Left ventricle myocardium inferior (tissue), 1 donor: ENCODE results near the gene C16orf96. TPM values are rescaled to one million over a fixed set of nuclear protein-coding genes. Genes with fewer than 3 reads are reported as not detected.

ENCODE experiments used
- DNase-seq: peaks from one replicate; pipeline ENCODE4 v3.0.0-alpha.2; 2020
- H3K27ac ChIP-seq: fragments of 200-600 bp; replicated peaks from 2 replicates; pipeline ENCODE4 v1.8.0; 2021
- H3K27me3 ChIP-seq: fragments of 200-600 bp; 2 replicates; pipeline ENCODE4 v1.8.0; 2021; ENCODE audit warnings: low read depth
- H3K36me3 ChIP-seq: fragments of 200-600 bp; 2 replicates; pipeline ENCODE4 v1.8.0; 2021
- H3K4me1 ChIP-seq: fragments of 200-600 bp; 2 replicates; pipeline ENCODE4 v1.8.0; 2021
- H3K4me3 ChIP-seq: fragments of 200-600 bp; 2 replicates; pipeline ENCODE4 v1.8.0; 2021; ENCODE audit warnings: mild to moderate bottlenecking, moderate library complexity
- H3K9me3 ChIP-seq: fragments of 200-600 bp; replicated peaks from 2 replicates; pipeline ENCODE4 v1.8.0; 2021
- intact Hi-C: fragments of 100-400 bp; cut with micrococcal nuclease; formaldehyde crosslinking; loops from one replicate; pipeline ENCODE4 v1.11.0; 2022
- total RNA-seq: library from RNA; stranded (reverse); fragmentation: NEBNext Ultra II Directional; extraction: Animal tissue kit (Norgen Biotek cat#: 25700); gene quantifications from one replicate; pipeline ENCODE4 v1.2.1, GENCODE V29; 2021
- TF ChIP-seq, protein P1 (sequence below): fragments of 200-600 bp; IDR thresholded peaks from 2 replicates; pipeline ENCODE4 v1.8.0; 2021; ENCODE audit warnings: antibody characterized with exemption, mild to moderate bottlenecking, borderline replicate concordance
- donor health status: DM: no; HTN: yes; CAD: no; lungs with severe emphysema.

C16orf96 gene
- total RNA-seq, 1 donor from 2014 or later, result 0.08 TPM

DNA sequence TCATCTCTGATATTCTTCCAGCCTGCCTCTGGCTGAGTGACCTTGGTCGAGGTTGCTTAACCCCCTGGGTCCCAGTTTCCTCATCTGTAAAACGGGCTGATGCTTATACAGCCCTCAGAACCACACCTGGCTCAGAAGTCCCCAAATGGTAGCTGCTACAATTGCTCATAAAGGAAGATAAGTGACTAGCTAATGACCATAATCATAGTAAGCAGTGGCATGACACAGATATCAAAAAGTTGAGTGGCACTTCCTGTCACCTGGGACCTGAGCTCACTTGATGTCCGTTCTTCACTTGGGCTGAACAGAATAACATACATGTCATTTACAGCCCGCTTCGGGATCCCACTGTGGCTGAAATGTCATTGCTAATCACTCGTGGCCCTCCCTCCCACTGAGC is 70.3 kb downstream of the C16orf96 start:
- peaks cover 6% of the 10 kb centered on the region for H3K9me3 ChIP-seq
- peaks cover 37% of the 10 kb centered on the region for H3K4me1 ChIP-seq
- no peaks in the 10 kb centered on the region for H3K36me3 ChIP-seq
- H3K27me3 ChIP-seq, result no peaks in the 10 kb centered on the region
- TF ChIP-seq, protein P1, sequence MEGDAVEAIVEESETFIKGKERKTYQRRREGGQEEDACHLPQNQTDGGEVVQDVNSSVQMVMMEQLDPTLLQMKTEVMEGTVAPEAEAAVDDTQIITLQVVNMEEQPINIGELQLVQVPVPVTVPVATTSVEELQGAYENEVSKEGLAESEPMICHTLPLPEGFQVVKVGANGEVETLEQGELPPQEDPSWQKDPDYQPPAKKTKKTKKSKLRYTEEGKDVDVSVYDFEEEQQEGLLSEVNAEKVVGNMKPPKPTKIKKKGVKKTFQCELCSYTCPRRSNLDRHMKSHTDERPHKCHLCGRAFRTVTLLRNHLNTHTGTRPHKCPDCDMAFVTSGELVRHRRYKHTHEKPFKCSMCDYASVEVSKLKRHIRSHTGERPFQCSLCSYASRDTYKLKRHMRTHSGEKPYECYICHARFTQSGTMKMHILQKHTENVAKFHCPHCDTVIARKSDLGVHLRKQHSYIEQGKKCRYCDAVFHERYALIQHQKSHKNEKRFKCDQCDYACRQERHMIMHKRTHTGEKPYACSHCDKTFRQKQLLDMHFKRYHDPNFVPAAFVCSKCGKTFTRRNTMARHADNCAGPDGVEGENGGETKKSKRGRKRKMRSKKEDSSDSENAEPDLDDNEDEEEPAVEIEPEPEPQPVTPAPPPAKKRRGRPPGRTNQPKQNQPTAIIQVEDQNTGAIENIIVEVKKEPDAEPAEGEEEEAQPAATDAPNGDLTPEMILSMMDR, result no peak
- intact Hi-C loops, result no loop called here
- peak overlapping the region; percentile 95 for H3K27ac ChIP-seq
- no peak for DNase-seq
- peak overlapping the region; percentile 100 for H3K4me3 ChIP-seq

DNA sequence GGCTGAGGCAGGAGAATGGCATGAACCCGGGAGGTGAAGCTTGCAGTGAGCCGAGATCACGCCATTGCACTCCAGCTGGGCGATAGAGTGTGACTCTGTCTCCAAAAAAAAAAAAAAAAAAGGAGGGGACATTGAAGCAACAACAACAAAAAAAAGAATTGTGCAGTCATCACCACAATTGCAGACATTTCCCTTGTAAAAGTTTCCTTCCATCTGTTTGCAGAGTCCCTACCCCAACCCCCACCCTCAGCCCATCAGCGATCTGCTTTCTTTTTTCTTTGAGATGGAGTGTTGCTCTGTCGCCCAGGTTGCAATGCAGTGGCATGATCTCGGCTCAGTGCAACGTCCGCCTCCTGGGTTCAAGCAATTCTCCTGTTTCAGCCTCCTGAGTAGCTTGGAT is 72.1 kb downstream of the C16orf96 start:
- H3K4me1 ChIP-seq, result peaks cover 37% of the 10 kb centered on the region
- H3K36me3 ChIP-seq, result no peaks in the 10 kb centered on the region
- H3K27me3 ChIP-seq, result no peaks in the 10 kb centered on the region
- intact Hi-C loops, result no loop called here
- H3K9me3 ChIP-seq, result peaks cover 14% of the 10 kb centered on the region
- TF ChIP-seq, protein P1, result no peak
- no peak overlapping the region for H3K27ac ChIP-seq
- no peak overlapping the region for H3K4me3 ChIP-seq
- DNase-seq, result no peak

DNA sequence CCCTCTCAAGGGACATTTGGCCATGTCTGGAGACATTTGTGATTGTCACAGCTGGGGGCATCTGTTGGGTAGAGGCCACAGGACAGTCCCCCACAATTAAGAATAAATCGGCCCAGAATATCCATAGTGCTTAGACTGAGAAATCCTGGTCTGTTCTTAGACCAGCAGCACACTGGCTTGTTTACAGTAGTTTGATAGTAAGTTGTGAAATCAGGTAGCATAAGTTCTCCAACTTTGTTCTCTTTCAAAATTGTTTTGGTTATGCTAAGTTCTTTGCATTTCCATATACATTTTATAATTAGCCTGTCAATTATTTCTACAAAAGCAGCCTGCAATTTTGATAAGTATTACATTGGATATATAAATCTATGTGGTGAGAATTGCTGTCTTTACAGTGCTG is 75.3 kb downstream of the C16orf96 start:
- H3K4me3 ChIP-seq, result no peak overlapping the region
- H3K9me3 ChIP-seq, result peaks cover 14% of the 10 kb centered on the region
- H3K27me3 ChIP-seq, result no peaks in the 10 kb centered on the region
- intact Hi-C loops, result no loop called here
- peaks cover 14% of the 10 kb centered on the region for H3K4me1 ChIP-seq
- DNase-seq, result no peak
- no peak overlapping the region for H3K27ac ChIP-seq
- TF ChIP-seq, protein P1, result no peak
- peaks cover 8% of the 10 kb centered on the region for H3K36me3 ChIP-seq

DNA sequence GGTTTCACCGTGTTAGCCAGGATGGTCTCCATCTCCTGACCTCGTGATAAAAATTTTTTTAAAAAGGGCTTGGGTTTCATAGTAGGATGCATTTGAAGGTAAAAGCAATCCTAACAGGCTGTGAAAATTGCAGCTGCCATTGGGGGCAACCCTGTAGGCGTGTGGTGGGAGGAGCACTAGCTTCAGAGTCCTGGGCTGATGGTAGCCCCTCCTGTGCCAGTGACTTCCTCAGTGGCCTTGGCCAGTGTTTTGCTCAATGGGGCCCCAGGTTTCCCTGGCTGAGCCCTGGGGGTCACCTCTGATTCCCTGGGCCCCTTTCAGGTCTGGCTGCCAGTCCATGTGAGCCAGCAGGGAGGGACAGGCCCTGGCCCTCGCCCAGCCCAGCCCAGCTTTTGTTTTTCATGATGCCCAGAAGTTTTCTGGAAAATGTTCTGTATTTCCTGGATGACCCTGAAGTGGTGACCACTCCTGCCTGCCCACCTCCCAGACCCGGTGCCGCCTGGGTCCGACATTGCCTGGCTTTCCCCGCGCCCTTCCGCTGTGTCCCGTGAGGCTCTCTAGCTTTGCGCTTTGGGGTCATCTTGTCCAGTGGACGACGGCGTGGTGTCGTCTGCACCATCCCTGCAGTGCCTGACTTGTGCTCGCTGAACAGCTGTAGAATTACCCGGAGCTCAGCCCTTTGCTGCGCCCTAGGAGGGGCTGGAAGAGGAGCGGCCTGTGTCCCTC is 77.9 kb downstream of the C16orf96 start:
- H3K4me1 ChIP-seq, result peaks cover 3% of the 10 kb centered on the region
- TF ChIP-seq, protein P1, result no peak

DNA sequence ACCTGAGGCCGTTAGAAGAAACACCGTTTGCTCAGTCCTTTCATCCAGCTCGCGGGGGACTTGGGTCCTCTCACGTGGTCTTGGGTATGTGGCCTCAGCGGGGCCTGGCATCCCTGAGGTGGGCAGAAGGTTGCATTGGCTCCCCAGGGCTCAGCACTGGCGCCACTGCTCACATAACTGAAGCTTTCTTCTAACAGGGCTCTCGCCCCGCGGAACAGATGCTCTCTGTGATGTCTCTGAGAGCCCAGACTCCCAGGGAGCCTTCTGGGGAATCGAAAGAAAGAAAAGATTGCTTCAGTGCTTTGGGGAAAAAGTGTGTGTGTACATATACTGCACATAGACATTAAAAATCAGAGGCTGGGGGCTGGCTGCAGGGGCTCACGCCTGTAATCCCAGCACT is 78.6 kb downstream of the C16orf96 start:
- peaks cover 4% of the 10 kb centered on the region for H3K4me1 ChIP-seq
- TF ChIP-seq, protein P1, result no peak
- H3K4me3 ChIP-seq, result no peak overlapping the region
- intact Hi-C loops, result no loop called here
- no peaks in the 10 kb centered on the region for H3K27me3 ChIP-seq
- peaks cover 14% of the 10 kb centered on the region for H3K9me3 ChIP-seq
- peaks cover 8% of the 10 kb centered on the region for H3K36me3 ChIP-seq
- no peak overlapping the region for H3K27ac ChIP-seq
- no peak for DNase-seq

More for the DNA sequence above, 77.9 kb downstream of the C16orf96 start:
- Histone ChIP-seq H3K9me3 (peaks cover 14% of the 10 kb centered on the region), H3K4me3 (no peak overlapping the region), H3K27ac (no peak overlapping the region), H3K36me3 (peaks cover 8% of the 10 kb centered on the region), H3K27me3 (no peaks in the 10 kb centered on the region)
- DNase-seq, result no peak
- intact Hi-C loops, result no loop called here
